ENCODE results near the gene ROCK2. TPM values are rescaled to one million over a fixed set of nuclear protein-coding genes. Genes with fewer than 3 reads are reported as not detected.

ROCK2 gene
- total RNA-seq, 1 donor from 2014 or later, result 45.1 TPM

GRCh38 chr2:11327871-11328270 lies 16.6 kb downstream of the ROCK2 start:
- H3K27ac ChIP-seq (ENCODE audit: low read depth, low read length), result no peak overlapping the region
- Mint-ChIP-seq H3K36me3 (ENCODE audit: low read depth, unreplicated experiment) (no peaks in the 10 kb centered on the region), H3K27ac (ENCODE audit: unreplicated experiment) (no peak overlapping the region), H3K27me3 (ENCODE audit: low read depth, unreplicated experiment) (no peaks in the 10 kb centered on the region), H3K9me3 (ENCODE audit: unreplicated experiment) (no peaks in the 10 kb centered on the region), H3K4me1 (ENCODE audit: low read depth, unreplicated experiment) (peaks cover 2% of the 10 kb centered on the region), H3K4me3 (ENCODE audit: unreplicated experiment) (no peak overlapping the region)
- no peak overlapping the region for H2AFZ ChIP-seq (ENCODE audit: low read depth, low read length)
- H3K9ac ChIP-seq (ENCODE audit: low read length), result no peak overlapping the region
- no peak for DNase-seq (ENCODE audit: low read depth)
- FAIRE-seq, result no peak
- no peak overlapping the region for H3K4me2 ChIP-seq (ENCODE audit: low read length)
- H3K36me3 ChIP-seq (ENCODE audit: insufficient read depth, low read length), result no peaks in the 10 kb centered on the region
- no peak overlapping the region for H3K4me3 ChIP-seq (ENCODE audit: insufficient read depth, low read depth, low read length)
- no peaks in the 10 kb centered on the region for H3K9me3 ChIP-seq (ENCODE audit: insufficient read depth, low read depth, low read length)
- no peaks in the 10 kb centered on the region for H3K4me1 ChIP-seq (ENCODE audit: insufficient read depth, low read length)
- TF ChIP-seq EZH2 (IDR thresholded peaks at IDR 0.05; ENCODE audit: insufficient read depth, low read length) (no peak), CTCF (IDR thresholded peaks at IDR 0.05; ENCODE audit: insufficient read depth, low read depth, low read length) (no peak)
- H3K27me3 ChIP-seq (ENCODE audit: insufficient read depth, low read length), result no peaks in the 10 kb centered on the region
- H4K20me1 ChIP-seq (ENCODE audit: insufficient read depth, low read length), result peaks cover 86% of the 10 kb centered on the region
- H3K79me2 ChIP-seq (ENCODE audit: insufficient read depth, low read length), result peaks cover 93% of the 10 kb centered on the region

GRCh38 chr2:11326677-11327211 lies 17.7 kb downstream of the ROCK2 start:
- FAIRE-seq, result no peak
- no peaks in the 10 kb centered on the region for H3K9me3 Mint-ChIP-seq (ENCODE audit: unreplicated experiment)
- TF ChIP-seq EZH2 (IDR thresholded peaks at IDR 0.05; ENCODE audit: insufficient read depth, low read length), result no peak
- TF ChIP-seq CTCF (IDR thresholded peaks at IDR 0.05; ENCODE audit: insufficient read depth, low read depth, low read length), result no peak
- Histone ChIP-seq H3K4me3 (ENCODE audit: insufficient read depth, low read depth, low read length) (no peak overlapping the region), H3K4me2 (ENCODE audit: low read length) (peak overlapping the region; percentile 16), H3K27me3 (ENCODE audit: insufficient read depth, low read length) (no peaks in the 10 kb centered on the region), H3K9me3 (ENCODE audit: insufficient read depth, low read depth, low read length) (no peaks in the 10 kb centered on the region), H3K36me3 (ENCODE audit: insufficient read depth, low read length) (no peaks in the 10 kb centered on the region), H2AFZ (ENCODE audit: low read depth, low read length) (no peak overlapping the region), H3K9ac (ENCODE audit: low read length) (no peak overlapping the region), H3K27ac (ENCODE audit: low read depth, low read length) (no peak overlapping the region), H3K4me1 (ENCODE audit: insufficient read depth, low read length) (no peaks in the 10 kb centered on the region), H4K20me1 (ENCODE audit: insufficient read depth, low read length) (peaks cover 81% of the 10 kb centered on the region), H3K79me2 (ENCODE audit: insufficient read depth, low read length) (peaks cover 93% of the 10 kb centered on the region)
- peaks cover 3% of the 10 kb centered on the region for H3K4me1 Mint-ChIP-seq (ENCODE audit: low read depth, unreplicated experiment)
- no peaks in the 10 kb centered on the region for H3K27me3 Mint-ChIP-seq (ENCODE audit: low read depth, unreplicated experiment)
- H3K4me3 Mint-ChIP-seq (ENCODE audit: unreplicated experiment), result no peak overlapping the region
- no peaks in the 10 kb centered on the region for H3K36me3 Mint-ChIP-seq (ENCODE audit: low read depth, unreplicated experiment)
- no peak overlapping the region for H3K27ac Mint-ChIP-seq (ENCODE audit: unreplicated experiment)
- DNase-seq (ENCODE audit: low read depth), result no peak

GRCh38 chr2:11325961-11326676 lies 18.3 kb downstream of the ROCK2 start:
- no peaks in the 10 kb centered on the region for H3K27me3 Mint-ChIP-seq (ENCODE audit: low read depth, unreplicated experiment)
- DNase-seq (ENCODE audit: low read depth), result no peak
- Histone ChIP-seq H3K4me1 (ENCODE audit: insufficient read depth, low read length) (no peaks in the 10 kb centered on the region), H3K36me3 (ENCODE audit: insufficient read depth, low read length) (no peaks in the 10 kb centered on the region), H3K27ac (ENCODE audit: low read depth, low read length) (no peak overlapping the region), H3K4me3 (ENCODE audit: insufficient read depth, low read depth, low read length) (no peak overlapping the region), H2AFZ (ENCODE audit: low read depth, low read length) (no peak overlapping the region), H4K20me1 (ENCODE audit: insufficient read depth, low read length) (peaks cover 81% of the 10 kb centered on the region), H3K4me2 (ENCODE audit: low read length) (peak overlapping the region; percentile 16), H3K9me3 (ENCODE audit: insufficient read depth, low read depth, low read length) (no peaks in the 10 kb centered on the region), H3K9ac (ENCODE audit: low read length) (no peak overlapping the region), H3K27me3 (ENCODE audit: insufficient read depth, low read length) (no peaks in the 10 kb centered on the region), H3K79me2 (ENCODE audit: insufficient read depth, low read length) (peaks cover 94% of the 10 kb centered on the region)
- FAIRE-seq, result no peak
- H3K4me1 Mint-ChIP-seq (ENCODE audit: low read depth, unreplicated experiment), result peaks cover 3% of the 10 kb centered on the region
- no peak overlapping the region for H3K4me3 Mint-ChIP-seq (ENCODE audit: unreplicated experiment)
- no peak overlapping the region for H3K27ac Mint-ChIP-seq (ENCODE audit: unreplicated experiment)
- no peaks in the 10 kb centered on the region for H3K9me3 Mint-ChIP-seq (ENCODE audit: unreplicated experiment)
- TF ChIP-seq EZH2 (IDR thresholded peaks at IDR 0.05; ENCODE audit: insufficient read depth, low read length) (no peak), CTCF (IDR thresholded peaks at IDR 0.05; ENCODE audit: insufficient read depth, low read depth, low read length) (no peak)
- H3K36me3 Mint-ChIP-seq (ENCODE audit: low read depth, unreplicated experiment), result no peaks in the 10 kb centered on the region
